HG02970 (cell line): ENCODE measurements around the gene YAP1.
"Not testable (repeated sequence)": the region's sequence is repeated elsewhere in the genome, so short reads cannot be mapped to it uniquely, and the experiment has no call there.

ENCODE experiments used
- ATAC-seq: cut with Tn5 transposase; IDR thresholded peaks from one replicate; pipeline ENCODE4 v1.9.1; 2021; ENCODE audit warnings: mild to moderate bottlenecking, moderate library complexity, moderate number of reproducible peaks; ENCODE audit not compliant: unreplicated experiment, low FRiP score

The YAP1 gene

GRCh38 chr11:102234779-102235439, 124.7 kb downstream of the YAP1 start:
- ATAC-seq: no peak

DNA sequence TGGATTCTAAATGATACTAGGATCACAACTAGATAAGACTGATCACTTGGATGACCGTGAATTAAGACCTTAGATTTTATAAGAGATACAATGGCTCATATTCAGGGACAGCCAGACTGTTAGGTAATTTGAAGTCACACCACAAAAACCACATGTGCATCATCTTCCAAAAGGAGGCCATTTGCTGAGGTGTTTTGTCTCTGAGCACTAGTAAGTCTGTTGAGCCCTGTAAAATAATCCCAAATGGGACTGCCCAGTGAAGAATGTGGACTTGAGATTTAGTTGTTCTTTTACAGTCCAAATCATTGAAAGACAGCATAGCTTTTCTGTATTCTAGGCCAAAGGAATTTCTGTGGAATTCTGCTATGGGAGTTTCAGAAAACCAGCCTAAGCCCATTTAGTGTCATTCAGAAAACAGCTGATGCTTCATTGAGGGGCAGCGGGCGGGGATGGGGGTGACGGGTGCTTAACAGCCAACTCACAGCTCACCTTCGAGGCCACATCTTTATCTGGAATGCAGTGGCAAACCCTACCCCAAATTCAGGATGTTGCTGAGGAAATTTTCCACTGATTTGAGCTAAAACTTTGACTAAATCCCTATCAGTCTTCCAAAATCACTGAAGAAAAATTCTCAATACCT, 127.0 kb downstream of the YAP1 start:
- ATAC-seq: no peak

GRCh38 chr11:102238391-102238821, 128.2 kb downstream of the YAP1 start:
- ATAC-seq: no peak

GRCh38 chr11:102239448-102239847, 129.2 kb downstream of the YAP1 start:
- ATAC-seq: no peak

DNA sequence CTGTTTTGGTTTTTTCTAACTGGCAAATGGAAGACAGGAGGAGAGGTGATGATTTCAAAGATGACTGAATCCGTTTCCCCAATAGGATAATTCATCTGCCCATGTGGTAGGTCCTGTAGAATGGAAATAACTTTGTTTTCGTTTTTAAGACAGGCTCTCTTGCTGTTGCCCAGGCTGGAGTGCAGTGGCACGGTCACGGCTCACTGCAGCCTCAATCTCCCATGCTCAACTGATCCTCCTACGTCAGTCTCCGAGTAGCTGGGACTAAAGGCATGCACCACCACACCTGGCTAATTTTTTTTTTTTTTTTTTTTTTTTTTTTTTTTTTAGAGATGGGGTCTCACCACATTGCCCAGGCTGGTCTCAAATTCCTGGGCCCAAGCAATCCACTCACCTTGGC, 129.7 kb downstream of the YAP1 start:
- no peak for ATAC-seq

DNA sequence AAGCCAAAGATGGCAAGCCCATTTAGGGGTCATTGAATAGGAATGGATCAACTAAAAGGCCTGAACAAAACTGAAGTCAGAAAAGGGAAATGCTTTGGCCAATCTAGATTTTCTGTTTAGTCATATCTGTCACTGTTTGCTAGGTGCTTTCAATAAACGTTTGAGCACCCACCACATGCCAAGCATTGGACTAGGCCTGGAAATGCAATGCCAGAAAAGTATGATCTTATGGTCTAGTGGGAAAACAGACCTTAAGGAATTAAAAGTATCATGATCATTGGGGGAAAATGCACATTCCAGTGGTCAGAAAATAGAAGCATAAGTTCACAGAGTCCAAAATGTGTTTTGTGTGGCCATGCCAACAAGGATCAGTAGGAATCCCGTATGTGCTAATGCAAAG, 130.3 kb downstream of the YAP1 start:
- ATAC-seq: no peak

DNA sequence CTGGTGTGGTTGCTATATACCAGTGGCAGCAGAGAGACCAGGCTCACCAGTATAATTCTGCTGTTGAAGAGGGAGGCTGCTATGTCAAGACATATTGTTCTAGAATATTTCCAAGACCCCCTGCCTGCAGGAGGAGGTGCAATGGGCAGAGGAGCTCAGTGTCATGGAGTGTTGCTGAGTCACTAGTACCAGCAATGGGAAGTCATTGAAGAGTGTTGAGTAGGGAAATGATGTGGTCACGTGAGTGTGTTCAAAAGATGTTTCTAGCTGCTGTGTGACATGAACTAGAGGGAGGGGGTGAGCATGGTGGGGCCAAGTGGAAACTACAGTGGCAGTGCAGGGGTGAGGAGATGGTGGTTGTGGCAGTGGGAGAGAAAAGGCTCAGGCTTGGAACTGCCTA, 130.8 kb downstream of the YAP1 start:
- no peak for ATAC-seq

DNA sequence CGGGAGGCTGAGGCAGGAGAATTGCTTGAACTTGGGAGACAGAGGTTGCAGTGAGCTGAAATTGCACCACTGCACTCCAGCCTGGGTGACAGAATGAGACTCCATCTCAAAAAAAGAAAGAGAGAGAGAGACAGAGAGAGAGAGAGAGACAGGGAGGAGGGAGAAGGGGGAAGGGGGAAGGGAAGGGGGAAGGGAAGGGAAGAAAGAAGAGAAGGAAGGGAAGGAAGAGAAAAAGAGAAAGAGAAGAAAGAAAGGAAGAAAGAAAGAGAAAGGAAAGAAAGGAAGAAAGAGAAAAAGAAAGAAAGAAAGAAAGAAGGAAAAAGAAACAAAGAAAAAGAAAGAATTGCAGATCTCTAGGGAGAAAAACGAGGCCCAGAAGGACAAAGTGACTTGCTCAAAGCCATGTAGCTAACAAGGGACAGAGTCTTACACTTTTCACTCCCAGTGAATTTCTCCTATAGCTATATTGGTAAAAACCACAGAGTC, 133.2 kb downstream of the YAP1 start:
- ATAC-seq: no peak

- no peak for ATAC-seq
Observed at GRCh38 chr11:102244681-102245409, 134.6 kb downstream of the YAP1 start.

DNA sequence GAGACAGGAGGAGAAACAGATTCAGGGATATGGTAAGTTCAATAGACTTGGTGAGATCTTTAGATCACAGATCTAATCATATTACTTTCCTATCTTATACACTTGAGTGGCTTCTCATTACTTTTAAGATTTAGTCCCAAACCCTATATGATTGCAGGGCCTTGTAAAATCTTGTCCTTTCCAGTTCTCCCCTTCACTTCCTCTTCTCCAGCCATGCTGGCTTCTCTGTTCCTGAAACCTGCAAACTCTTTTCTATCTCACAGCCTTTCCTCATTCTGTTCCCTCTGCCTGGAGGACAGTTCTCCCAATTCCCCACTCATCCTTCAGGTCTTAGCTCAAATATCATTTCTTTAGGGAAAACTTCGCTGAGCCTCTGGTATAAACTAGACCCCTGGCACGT, 141.2 kb downstream of the YAP1 start:
- ATAC-seq: no peak

DNA sequence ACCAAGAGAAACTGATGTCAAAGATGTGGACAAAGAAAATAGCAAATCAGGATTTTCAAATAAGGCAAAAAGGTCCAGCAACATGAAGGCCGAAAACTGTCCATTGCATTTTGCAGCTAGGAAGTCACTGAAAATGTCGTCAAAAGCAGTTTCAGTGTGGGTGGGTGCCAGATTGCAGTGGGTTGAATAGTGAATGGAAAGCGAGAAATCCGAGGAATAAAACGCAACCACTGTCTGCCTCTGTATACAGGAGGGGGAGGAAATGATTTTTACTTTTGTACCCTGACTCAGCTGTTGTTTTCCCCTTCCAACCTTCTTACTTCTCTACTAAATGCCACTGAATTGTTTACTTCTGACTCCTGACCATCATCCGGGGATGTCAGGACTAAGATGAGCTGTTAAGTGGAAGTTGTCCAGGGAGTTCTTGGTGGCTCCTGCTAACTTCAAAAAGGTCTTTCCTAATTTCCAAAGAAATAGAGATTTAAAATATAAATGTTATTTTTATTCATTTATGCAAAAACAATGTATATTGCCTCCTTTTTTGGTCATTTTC, 142.2 kb downstream of the YAP1 start:
- ATAC-seq: no peak

GRCh38 chr11:102253020-102253715, 142.9 kb downstream of the YAP1 start:
- ATAC-seq: no peak

DNA sequence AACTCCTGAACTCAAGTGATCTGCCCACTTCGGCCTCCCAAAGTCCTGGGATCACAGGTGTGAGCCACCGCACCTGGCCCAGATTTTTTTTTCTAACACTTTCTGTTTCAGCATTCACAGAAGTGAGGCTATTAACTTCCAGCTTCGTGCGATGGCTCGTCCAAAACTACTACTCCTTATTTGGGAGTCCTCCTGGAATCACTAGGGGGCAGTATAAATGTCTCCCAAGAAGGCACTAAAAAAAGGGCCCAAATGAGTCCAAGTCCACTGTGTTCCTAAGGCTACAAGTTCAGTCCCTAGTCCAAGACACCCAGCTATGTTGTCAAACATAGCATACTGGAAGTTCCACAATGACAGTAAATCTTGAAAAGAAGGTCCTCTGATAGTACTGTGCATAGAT, 143.8 kb downstream of the YAP1 start:
- ATAC-seq: no peak

- ATAC-seq: no peak
Observed at GRCh38 chr11:102256251-102256650, 146.0 kb downstream of the YAP1 start.

- ATAC-seq: no peak
Observed at GRCh38 chr11:102260241-102260640, 150.0 kb downstream of the YAP1 start.

DNA sequence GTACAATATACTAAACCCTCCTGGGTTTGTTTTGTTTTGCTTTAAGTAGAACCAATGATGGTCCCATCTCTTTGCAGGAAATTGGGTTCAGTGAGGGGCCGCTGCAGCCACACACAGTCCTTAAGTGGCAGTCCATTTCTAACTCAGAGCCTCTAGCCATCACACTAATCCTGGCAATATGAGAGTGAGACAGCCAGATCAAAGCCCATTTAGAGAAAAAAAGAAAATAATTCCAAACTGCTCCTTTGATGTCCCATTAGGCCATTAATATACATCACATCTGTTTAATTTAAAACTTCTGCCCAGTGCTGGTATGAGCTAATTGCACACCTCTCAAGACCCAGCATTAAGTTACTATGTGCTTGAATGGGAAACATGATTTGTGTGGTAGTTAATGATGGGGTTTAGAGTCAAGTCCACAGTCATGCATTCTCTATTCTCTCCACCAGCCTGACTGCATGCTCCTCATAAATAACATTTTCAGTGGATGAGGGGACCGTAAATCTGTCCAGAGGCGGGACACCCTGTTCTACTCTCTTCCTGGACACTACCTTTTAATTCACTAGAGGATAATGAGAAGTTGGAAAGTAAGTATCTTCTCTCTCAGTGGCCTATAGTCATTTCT, 153.2 kb downstream of the YAP1 start:
- ATAC-seq: no peak

GRCh38 chr11:102264704-102265103, 154.5 kb downstream of the YAP1 start:
- ATAC-seq: not testable (repeated sequence)

GRCh38 chr11:102266099-102266498, 155.9 kb downstream of the YAP1 start:
- ATAC-seq: no peak

DNA sequence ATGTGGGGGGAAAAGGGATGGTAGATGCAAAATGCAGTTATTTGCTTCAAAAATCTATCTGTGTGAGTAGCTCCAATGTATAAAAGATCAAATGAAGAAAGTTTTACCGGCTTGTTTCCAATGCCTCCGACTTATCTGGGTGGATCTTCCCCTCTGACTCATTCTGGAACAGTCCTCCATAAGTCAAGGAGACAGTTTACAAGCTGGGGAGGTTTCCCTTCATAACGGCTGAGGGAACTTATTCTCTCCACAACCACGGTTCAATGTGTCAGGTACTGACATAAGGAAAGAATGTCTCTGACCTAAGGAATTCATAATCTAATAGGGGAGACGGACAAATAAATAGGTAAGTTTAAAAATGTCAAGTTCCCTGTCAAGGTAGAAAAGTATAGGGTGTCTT, 157.4 kb downstream of the YAP1 start:
- ATAC-seq: no peak
